ENCODE data around the gene UXT. TPM values are rescaled to one million over a fixed set of nuclear protein-coding genes. Genes with fewer than 3 reads are reported as not detected.
A peak's percentile ranks its signal among the peaks of the same experiment; 100 is the strongest.

The UXT gene, protein sequence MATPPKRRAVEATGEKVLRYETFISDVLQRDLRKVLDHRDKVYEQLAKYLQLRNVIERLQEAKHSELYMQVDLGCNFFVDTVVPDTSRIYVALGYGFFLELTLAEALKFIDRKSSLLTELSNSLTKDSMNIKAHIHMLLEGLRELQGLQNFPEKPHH
- polyA plus RNA-seq (87.4 to 102 TPM (median 93.1 TPM) in 3 replicates), polyA minus RNA-seq (29.4 to 38.2 TPM (median 33.3 TPM) in 3 replicates)
- 64.4 TPM for polyA plus RNA-seq (2011; ENCODE audit: low read depth)
- polyA plus RNA-seq (2011; cell fraction: cytosol; rRNA removed), result 45.9 and 76.7 TPM in 2 replicates
- polyA plus RNA-seq (2011; cell fraction: nucleus; rRNA removed), result 27.2 and 29.2 TPM in 2 replicates
- 90.2 and 102 TPM in 2 replicates for polyA plus RNA-seq (2012; ENCODE audit: low replicate concordance)
- 42.8 TPM for polyA minus RNA-seq (2011; cell fraction: cytosol; rRNA and poly(A)+ RNA removed)
- polyA minus RNA-seq (2011; cell fraction: nucleus; rRNA and poly(A)+ RNA removed), result 13.5 and 13.9 TPM in 2 replicates

DNA sequence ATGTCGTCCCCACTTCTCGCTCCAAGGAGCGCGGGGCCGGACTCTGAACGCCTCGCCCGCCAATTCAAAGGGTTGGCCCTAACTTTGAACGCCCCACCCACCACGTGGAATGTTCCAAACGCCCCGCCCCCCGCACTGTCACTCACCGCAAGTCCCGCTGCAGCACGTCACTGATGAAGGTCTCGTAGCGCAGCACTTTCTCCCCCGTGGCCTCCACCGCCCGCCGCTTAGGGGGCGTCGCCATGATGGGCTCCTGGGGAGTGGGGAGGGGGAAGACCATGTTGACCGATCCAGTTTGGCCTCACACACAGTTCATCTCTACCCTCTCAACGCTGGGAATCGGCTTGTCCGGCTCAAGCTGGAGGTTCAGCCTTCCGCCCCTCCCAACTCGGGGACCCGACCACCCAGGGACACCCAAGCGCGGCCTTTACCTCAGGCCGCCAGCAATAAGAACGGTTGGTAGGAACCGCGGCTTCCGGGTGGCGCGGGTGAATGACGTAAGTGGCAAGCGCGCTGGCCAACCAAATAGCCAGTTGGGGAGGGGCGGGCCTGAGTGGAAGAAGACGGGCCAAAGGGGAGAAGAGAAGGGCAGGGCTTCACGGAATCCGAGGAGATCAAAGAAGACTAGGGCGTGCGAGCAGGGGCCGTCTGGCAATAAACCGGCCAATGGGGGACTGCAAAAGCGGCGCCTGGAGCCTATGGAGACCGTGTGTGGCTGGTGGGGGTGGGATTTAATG is at the start of gene UXT:
TSS of gene UXT (minus strand) at position 497 of the 737 bp plus-strand sequence. CDS start at position 244, 253 bp downstream.
- Histone ChIP-seq H3K9ac (ENCODE audit: control insufficient read depth, extremely low read depth, insufficient read depth, low read length) (peak within 1 kb of the TSS; percentile 89), H3K27ac (ENCODE audit: control insufficient read depth, insufficient read depth, low read length) (peak within 1 kb of the TSS; percentile 89), H3K4me1 (ENCODE audit: control insufficient read depth, extremely low read depth, insufficient read depth, low read length) (peaks cover 5% of the 10 kb centered on the region), H4K20me1 (ENCODE audit: control insufficient read depth, extremely low read depth, insufficient read depth, low read length) (no peaks in the 10 kb centered on the region), H3K9me1 (ENCODE audit: control insufficient read depth, extremely low read depth, insufficient read depth, low read length) (no peaks in the 10 kb centered on the region), H3K4me3 (ENCODE audit: control insufficient read depth in 2 of 3, extremely low read depth in 1 of 3, insufficient read depth in 2 of 3, low read depth in 1 of 3, low read length in 3 of 3) (peak within 1 kb of the TSS; percentile 58 to 72 (median 70)), H3K79me2 (ENCODE audit: control insufficient read depth, insufficient read depth, low read length) (no peaks in the 10 kb centered on the region), H3K36me3 (ENCODE audit: control insufficient read depth in 2 of 2, extremely low read depth in 1 of 2, insufficient read depth in 2 of 2, low read length in 2 of 2) (peaks cover under 1 to 2% of the 10 kb centered on the region in 2 experiments), H3K9me3 (ENCODE audit: control insufficient read depth, low read depth, low read length) (no peaks in the 10 kb centered on the region), H2AFZ (ENCODE audit: control insufficient read depth, low read length) (peak within 1 kb of the TSS; percentile 57), H3K4me2 (ENCODE audit: control insufficient read depth, extremely low read depth, insufficient read depth, low read depth, low read length) (peak within 1 kb of the TSS; percentile 70), H3K27me3 (ENCODE audit: control insufficient read depth, extremely low read depth, insufficient read depth, low read length) (no peaks in the 10 kb centered on the region)
- FAIRE-seq (no peak), DNase-seq (ENCODE audit: low read depth, low spot score) (peak; percentile 67)
- TF ChIP-seq EZH2 (IDR thresholded peaks at IDR 0.05; ENCODE audit: low read length), result no peak
- TF ChIP-seq, protein P1, sequence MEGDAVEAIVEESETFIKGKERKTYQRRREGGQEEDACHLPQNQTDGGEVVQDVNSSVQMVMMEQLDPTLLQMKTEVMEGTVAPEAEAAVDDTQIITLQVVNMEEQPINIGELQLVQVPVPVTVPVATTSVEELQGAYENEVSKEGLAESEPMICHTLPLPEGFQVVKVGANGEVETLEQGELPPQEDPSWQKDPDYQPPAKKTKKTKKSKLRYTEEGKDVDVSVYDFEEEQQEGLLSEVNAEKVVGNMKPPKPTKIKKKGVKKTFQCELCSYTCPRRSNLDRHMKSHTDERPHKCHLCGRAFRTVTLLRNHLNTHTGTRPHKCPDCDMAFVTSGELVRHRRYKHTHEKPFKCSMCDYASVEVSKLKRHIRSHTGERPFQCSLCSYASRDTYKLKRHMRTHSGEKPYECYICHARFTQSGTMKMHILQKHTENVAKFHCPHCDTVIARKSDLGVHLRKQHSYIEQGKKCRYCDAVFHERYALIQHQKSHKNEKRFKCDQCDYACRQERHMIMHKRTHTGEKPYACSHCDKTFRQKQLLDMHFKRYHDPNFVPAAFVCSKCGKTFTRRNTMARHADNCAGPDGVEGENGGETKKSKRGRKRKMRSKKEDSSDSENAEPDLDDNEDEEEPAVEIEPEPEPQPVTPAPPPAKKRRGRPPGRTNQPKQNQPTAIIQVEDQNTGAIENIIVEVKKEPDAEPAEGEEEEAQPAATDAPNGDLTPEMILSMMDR (optimal IDR thresholded peaks at IDR 0.05 in 1 of 3, IDR thresholded peaks at IDR 0.05 in 1 of 3, conservative IDR thresholded peaks at IDR 0.05 in 1 of 3; ENCODE audit: extremely low read depth in 1 of 3, insufficient read depth in 2 of 3, low read length in 3 of 3), result no peak
- dilution Hi-C loops (cut with MboI; ENCODE audit: extremely low pct_ligation_motif_present, low sequenced_read_pairs), result no loop called here

DNA sequence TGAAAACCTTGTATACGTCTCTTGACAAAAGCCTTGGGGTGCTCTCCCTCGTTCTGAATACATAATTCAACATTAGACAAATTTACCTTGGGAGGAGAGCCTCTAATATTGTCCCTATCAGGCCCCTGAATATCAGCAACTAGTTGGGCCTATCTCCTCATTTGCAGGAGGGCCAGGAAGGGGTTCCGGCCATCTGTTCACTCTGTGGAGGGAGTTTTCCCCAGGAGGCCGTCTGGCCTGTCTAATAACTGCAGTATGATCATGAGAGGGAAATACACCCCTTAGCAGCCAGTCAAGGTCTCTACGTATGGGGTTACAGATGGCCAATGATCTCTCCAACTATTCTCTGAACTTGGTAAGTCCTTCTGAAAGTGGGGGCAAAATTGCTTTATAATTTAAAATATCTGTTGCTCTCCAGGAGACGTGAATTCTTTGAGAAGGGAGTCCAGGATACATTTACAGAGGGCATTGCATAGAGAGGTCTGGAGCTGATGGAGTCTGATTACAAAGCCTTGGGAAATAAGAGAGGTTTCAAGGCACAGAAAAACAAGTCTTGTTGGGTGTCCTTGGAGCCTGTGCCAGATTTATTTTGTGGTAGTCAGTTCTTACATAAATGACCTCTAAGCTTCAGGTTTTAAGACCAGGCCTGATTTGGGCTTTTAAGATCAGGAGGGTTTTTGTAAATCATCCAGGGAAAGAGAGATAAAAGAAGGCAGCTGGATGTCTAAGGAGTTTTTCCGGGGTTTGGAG is 48.2 kb upstream of the UXT start:
- dilution Hi-C loops (cut with MboI; ENCODE audit: extremely low pct_ligation_motif_present, low sequenced_read_pairs), result no loop called here
- H3K4me3 ChIP-seq (ENCODE audit: control insufficient read depth in 2 of 3, extremely low read depth in 1 of 3, insufficient read depth in 2 of 3, low read depth in 1 of 3, low read length in 3 of 3), result no peak overlapping the region
- TF ChIP-seq, protein P1 (optimal IDR thresholded peaks at IDR 0.05 in 1 of 3, IDR thresholded peaks at IDR 0.05 in 1 of 3, conservative IDR thresholded peaks at IDR 0.05 in 1 of 3; ENCODE audit: extremely low read depth in 1 of 3, insufficient read depth in 2 of 3, low read length in 3 of 3), result no peak
- TF ChIP-seq EZH2 (IDR thresholded peaks at IDR 0.05; ENCODE audit: low read length), result no peak
- no peaks in the 10 kb centered on the region for H3K36me3 ChIP-seq (ENCODE audit: control insufficient read depth in 2 of 2, extremely low read depth in 1 of 2, insufficient read depth in 2 of 2, low read length in 2 of 2)
- no peaks in the 10 kb centered on the region for H3K79me2 ChIP-seq (ENCODE audit: control insufficient read depth, insufficient read depth, low read length)
- no peak overlapping the region for H2AFZ ChIP-seq (ENCODE audit: control insufficient read depth, low read length)
- H3K9ac ChIP-seq (ENCODE audit: control insufficient read depth, extremely low read depth, insufficient read depth, low read length), result no peak overlapping the region
- H3K4me1 ChIP-seq (ENCODE audit: control insufficient read depth, extremely low read depth, insufficient read depth, low read length), result no peaks in the 10 kb centered on the region
- H4K20me1 ChIP-seq (ENCODE audit: control insufficient read depth, extremely low read depth, insufficient read depth, low read length), result no peaks in the 10 kb centered on the region
- H3K27ac ChIP-seq (ENCODE audit: control insufficient read depth, insufficient read depth, low read length), result no peak overlapping the region
- DNase-seq (ENCODE audit: low read depth, low spot score) (no peak), FAIRE-seq (no peak)
- H3K9me1 ChIP-seq (ENCODE audit: control insufficient read depth, extremely low read depth, insufficient read depth, low read length), result no peaks in the 10 kb centered on the region
- no peaks in the 10 kb centered on the region for H3K9me3 ChIP-seq (ENCODE audit: control insufficient read depth, low read depth, low read length)
- H3K4me2 ChIP-seq (ENCODE audit: control insufficient read depth, extremely low read depth, insufficient read depth, low read depth, low read length), result no peak overlapping the region
- no peaks in the 10 kb centered on the region for H3K27me3 ChIP-seq (ENCODE audit: control insufficient read depth, extremely low read depth, insufficient read depth, low read length)
